ENCODE data around the gene ZSCAN25.
"Not testable (repeated sequence)": the region's sequence is repeated elsewhere in the genome, so short reads cannot be mapped to it uniquely, and the experiment has no call there.

GRCh38 chr7:99657879-99658278 lies 41.1 kb downstream of the ZSCAN25 start:
- TF ChIP-seq TAF1 (IDR thresholded peaks at IDR 0.05; ENCODE audit: borderline replicate concordance, low read depth, low read length); POLR2A (IDR thresholded peaks at IDR 0.05; ENCODE audit: low read depth, low read length); POLR2AphosphoS5 (IDR thresholded peaks at IDR 0.05; ENCODE audit: low read depth, low read length): not testable (repeated sequence)

Data from GM12892 (cell line).